Inflammatory macrophage (primary cell): ENCODE data around the gene UBR4.
"Not testable (repeated sequence)": the region's sequence is repeated elsewhere in the genome, so short reads cannot be mapped to it uniquely, and the experiment has no call there.

ENCODE experiments used
- DNase-seq, 2 donors: peaks; one replicate each; pipeline ENCODE4 v3.0.0-alpha.2; 2020 to 2022

UBR4 gene

GRCh38 chr1:19190468-19190867 is 19.6 kb downstream of the UBR4 start:
- DNase-seq: no peak

DNA sequence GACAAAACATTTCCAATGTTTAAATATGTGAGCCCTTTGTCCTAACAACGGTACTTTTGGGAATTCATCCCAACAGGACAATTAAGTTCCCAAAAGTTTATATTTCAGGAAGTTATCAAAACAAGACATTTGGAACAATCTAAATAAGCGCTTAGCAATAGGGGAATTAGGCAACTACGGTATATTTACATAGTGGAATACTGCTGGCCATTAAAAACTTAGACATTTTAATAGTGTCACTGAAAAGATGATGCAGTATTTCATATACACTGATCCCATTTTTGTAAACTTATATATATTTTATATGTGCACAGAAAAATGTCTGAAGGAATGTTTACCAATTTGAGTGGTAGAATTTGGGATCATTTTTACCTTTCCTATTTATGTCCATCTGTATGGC is 20.8 kb downstream of the UBR4 start:
- no peak for DNase-seq

GRCh38 chr1:19187852-19188251 is 22.2 kb downstream of the UBR4 start:
- DNase-seq: no peak

DNA sequence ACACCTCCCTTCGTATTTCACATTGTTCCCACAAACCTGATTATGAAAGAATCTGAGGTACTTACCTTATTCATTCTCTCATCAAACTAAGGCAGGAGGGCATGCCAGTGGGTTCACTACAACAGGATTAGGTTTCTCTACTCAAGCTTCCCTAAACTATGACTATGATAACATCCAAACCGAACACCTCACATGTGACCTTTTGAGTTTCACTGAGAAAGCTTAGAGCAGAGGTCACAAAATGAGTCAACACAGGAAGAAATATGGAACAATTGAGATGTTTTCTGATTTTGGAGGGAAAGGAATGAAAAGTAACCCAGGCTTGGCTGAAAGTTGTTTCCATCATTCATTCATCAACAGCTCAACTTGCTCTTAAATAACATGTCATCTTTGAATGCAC is 24.1 kb downstream of the UBR4 start:
- DNase-seq: no peak

GRCh38 chr1:19182223-19182622 is 27.8 kb downstream of the UBR4 start:
- DNase-seq: no peak

- DNase-seq: not testable (repeated sequence)
These were observed 29.8 kb downstream of the UBR4 start for GRCh38 chr1:19180265-19180657.

DNA sequence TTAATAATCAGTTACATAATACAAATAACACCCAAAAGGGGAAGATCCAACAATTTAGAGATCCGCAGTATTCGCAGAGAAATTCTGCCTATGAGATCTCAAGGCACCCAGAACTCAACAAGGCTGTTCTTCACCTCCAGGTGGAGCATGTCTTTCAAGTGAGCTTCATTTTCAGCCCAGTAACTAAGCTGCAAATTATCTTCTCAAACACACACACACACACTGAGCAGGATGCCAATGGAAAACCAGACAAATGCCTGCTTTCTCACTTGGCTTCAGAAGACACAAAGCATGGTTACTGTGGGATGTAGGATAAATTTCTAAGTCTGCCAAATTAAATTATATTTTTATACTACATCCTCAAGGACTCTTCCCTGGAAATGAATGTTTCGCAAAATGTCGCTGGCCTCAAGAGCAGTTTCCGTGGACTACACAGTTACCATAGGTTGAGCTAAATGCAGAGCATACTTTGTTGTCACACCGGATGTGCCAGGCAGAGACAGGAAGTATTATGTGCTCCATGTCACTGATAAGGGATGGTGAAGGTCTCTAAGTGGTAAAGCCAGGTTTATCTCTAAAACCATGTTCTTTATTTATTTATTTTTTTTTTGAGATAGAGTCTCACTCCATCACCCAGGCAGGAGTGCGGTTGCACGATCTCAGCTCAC is 30.3 kb downstream of the UBR4 start:
- DNase-seq: peak; percentile 11 to 16

DNA sequence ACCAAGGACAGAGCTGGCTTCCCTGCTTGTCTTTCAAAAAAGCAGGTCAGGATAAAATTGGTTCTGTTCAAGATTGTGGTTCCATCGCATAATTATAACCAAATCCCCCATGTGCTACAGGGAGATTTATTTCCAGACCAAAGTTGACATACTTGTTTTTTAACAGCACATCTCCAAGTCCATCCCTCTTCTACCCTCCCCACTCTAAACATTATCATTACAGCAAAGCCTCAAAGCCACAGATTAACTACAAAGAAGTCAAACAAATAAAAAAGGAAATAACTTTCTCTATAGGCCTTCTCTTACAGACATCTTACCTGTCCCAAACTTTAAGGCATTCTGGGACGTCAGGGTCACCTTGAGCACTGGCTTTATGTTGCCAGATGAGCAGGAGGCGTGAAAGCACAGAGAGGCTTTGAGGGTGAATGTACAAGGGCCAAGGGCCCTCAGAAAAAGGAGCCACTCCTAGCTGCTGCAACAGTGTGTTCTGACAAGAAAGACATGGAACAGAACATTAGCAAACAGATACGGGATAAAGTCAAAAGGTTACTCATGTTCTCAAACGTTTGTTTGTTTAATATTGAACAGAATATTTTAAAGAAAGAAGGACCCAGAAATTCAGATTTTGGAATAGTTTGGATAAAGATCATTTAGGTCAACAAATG is 31.2 kb downstream of the UBR4 start:
- DNase-seq: no peak

DNA sequence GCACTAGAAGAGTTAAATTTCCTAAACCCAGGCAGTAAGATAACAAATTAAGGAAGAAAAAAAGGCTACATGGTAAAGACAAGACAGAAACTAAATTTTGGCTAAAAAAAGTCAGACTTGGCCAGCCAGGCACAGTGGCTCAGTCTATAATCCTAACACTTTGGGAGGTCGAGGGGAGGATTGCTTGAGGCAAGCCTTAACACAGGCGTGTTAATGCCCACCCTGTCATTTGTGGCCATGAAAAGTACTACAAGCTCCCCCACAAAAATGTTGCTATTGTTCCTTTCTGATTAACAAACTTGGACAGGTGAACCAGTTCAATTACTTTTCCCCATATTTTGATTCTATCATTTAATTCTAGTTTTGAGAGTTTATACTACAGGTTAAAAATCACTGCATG is 32.3 kb downstream of the UBR4 start:
- DNase-seq: no peak

DNA sequence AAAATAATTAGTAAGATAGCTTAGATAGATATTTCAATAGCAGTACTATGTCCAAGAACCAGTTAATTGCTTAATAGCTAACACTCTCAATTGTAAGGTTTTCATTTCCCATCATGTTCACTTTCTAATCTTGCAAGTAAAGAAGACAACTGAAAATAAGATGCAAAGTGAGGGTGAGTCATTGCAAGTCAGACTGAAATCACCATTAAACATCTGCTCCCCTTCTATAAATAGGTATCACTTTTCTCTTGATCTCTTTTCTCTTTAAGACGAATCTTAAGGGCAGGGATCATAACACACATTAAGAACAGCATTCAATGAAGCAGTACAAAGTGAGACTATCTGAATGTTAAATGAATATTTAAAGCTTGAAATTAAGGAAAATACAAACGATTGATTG is 40.4 kb downstream of the UBR4 start:
- DNase-seq: no peak

- DNase-seq: no peak
These were observed 42.9 kb downstream of the UBR4 start for GRCh38 chr1:19167140-19167539.

GRCh38 chr1:19166066-19166465 is 44.0 kb downstream of the UBR4 start:
- no peak for DNase-seq

GRCh38 chr1:19165501-19165900 is 44.6 kb downstream of the UBR4 start:
- no peak for DNase-seq

DNA sequence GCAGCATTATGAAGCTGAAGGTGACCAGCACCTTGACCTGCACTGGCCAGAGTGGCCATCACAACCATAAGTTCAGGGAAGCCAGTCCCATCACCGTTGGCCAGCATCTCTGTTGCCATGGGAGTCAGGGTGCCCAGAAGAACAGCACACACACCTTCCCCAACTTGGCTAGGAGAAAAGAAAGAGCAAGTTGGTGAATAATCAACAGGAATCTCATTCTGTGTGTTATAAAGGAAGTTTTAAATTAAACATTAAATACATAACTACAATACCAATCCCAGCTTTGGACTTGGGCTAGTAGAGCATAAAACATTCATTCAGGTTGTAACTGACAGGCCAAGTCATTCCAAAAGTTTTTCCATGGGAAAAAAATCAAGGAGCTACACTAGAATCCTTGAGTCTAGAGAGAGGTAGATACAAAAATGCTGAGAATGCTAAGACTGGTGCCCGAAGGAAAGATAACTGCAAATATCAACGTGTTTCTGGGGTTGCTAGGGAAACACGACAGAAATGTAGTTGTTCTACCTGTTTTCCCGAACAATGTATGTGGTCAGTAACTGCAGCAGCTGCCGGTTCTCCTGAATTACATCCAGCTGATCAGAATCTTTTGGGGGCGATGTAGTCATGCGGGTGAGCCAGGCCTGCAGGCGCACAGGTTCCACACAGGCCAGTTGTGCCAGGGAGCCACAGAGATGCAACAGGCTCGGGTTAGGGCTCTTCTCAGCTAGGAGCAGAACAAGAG is 45.6 kb downstream of the UBR4 start:
- no peak for DNase-seq

- DNase-seq: no peak
These were observed 46.8 kb downstream of the UBR4 start for GRCh38 chr1:19163261-19163660.

- no peak for DNase-seq
These were observed 49.2 kb downstream of the UBR4 start for GRCh38 chr1:19160831-19161230.

DNA sequence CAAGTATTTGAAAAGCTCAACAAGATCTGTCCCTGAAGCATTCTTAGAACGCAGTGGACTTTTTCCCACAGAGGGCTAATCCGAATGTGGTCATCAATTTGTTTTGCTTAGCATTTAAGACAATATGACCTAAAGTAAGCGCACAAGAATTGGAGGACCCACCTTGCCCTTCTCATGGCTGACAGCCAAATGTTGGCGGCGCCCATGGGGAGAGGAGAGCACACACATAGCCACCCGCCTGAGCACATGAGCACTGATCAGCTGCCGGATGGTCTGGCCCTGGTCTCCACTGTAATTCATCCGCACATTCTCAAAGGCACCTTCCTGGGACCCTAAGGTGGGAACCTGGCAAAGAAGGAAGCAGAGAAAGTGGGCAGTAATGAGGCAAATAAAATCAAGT is 52.4 kb downstream of the UBR4 start:
- no peak for DNase-seq

GRCh38 chr1:19156676-19157075 is 53.4 kb downstream of the UBR4 start:
- DNase-seq: peak; percentile 66 to 70

DNA sequence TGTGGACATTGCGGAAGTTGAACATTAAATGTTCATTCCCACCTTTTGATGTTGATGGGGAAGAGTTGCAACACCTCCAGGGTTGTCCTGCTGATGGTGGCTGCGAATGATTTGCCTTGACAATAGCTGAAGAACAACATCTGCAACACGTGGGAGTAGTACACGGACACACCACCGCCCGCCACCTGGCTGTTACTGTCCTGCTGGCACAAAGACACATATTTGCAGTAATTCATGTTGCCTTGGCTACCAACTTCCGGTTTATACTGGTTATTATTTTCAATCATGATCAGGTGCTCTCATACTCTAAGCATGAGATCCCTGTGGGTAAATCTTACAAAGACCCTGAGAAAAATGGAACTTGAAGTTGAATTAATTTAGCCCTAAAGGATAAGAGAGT is 55.2 kb downstream of the UBR4 start:
- no peak for DNase-seq

GRCh38 chr1:19153169-19153568 is 56.9 kb downstream of the UBR4 start:
- DNase-seq: no peak

DNA sequence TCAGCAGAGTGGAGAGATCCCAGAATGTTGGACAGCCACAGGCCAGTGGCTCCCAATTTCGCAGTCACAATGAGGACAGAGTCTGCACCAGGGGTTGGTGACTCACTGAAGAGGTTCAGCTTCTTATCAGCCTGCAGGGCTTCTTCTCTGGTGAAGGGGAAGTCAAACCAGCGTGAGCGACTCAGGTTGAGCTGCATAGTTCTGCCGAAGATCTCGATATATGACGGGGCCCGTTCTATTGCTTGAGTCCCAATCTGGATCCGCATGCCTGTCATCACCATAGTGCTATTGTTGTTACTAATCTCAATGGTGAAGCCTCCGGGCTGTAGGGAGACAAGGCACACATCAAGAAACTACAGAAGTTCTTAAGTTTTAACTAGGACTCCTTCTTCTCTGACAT is 58.5 kb downstream of the UBR4 start:
- no peak for DNase-seq

- DNase-seq: no peak
These were observed 60.3 kb downstream of the UBR4 start for GRCh38 chr1:19149736-19150135.

- no peak for DNase-seq
These were observed 69.6 kb downstream of the UBR4 start for GRCh38 chr1:19140465-19140864.

DNA sequence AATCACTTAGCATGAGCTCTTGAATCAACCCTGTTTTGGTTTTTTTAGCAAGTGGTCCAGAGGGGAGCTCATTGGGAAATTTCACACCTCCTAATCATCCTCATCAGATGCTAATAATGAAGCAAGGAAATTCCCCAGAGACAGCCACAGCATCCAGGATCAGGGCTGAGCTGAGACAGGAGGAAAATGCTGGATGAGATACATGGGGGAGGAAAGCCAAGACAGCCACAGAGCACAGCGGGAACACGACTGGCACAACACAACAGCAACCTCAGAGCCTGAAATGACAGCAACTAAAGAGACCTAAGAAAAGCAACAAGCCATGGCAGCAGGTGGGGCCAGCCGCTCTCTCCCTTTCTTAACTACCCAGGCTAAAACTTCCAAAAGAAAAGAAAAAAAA is 70.4 kb downstream of the UBR4 start:
- no peak for DNase-seq
